Fibroblast of mammary gland (primary cell): ENCODE measurements around the gene SLC35G2.
"Not testable (repeated sequence)": the region's sequence is repeated elsewhere in the genome, so short reads cannot be mapped to it uniquely, and the experiment has no call there.

Source experiments
- DNase-seq: peaks from one replicate; pipeline ENCODE4 v3.0.0-alpha.2; 2010; ENCODE audit warnings: low read depth
- H3K4me3 ChIP-seq: 2 replicates; pipeline ENCODE4 v1.5.1; 2011; ENCODE audit warnings: low read depth, mild to moderate bottlenecking, low read length, moderate library complexity; ENCODE audit not compliant: control insufficient read depth
- CTCF ChIP-seq: conservative IDR thresholded peaks from 2 replicates; pipeline ENCODE4 v1.5.1; 2011; ENCODE audit warnings: low read depth, low read length, inconsistent platforms; ENCODE audit not compliant: control insufficient read depth, insufficient read depth

SLC35G2 gene

GRCh38 chr3:136898549-136898948 lies 79.6 kb downstream of the SLC35G2 start:
- DNase-seq = no peak
- no peak for TF ChIP-seq CTCF
- H3K4me3 ChIP-seq = no peak overlapping the region

DNA sequence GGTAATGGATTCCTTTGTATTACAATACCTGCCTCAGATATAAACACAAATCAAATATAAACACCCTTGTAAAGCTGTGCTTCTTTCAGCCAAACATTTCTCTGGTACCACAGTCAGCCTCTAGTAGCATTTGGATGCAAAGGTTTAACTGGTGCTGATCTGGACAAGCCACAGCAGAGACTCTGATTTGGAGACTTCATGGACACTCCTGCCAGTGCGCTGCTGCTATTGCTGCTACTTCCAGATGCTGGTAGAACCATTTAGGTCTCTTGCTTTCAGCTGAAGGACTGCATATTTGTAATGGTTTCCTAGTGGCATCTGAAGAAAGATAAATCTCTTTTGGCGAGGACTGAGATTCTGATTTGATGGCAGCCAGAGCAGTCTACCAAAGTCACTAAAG lies 80.0 kb downstream of the SLC35G2 start:
- no peak for DNase-seq
- TF ChIP-seq CTCF = no peak
- H3K4me3 ChIP-seq = no peak overlapping the region

- no peak for DNase-seq
- no peak overlapping the region for H3K4me3 ChIP-seq
- TF ChIP-seq CTCF = no peak
These were observed 80.8 kb downstream of the SLC35G2 start for GRCh38 chr3:136899622-136900158.

DNA sequence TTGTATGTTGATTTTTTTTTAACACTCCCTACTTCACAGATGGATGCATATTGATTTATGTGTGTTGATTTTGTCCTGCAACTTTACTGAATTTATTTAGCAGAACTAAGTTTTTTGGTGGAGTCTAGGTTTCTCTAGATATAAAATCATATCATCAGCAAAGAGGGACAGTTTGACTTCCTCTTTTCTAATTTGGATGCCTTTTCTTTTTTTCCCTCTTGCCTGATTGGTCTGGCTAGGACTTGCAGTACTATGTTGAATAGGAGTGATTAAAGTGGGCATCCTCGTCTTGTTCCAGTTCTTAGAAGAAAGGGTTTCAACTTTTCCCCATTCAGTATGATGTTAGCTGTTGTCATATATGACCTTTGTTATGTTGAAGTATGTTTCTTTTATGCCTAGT lies 81.8 kb downstream of the SLC35G2 start:
- not testable (repeated sequence) for DNase-seq, H3K4me3 ChIP-seq

GRCh38 chr3:136901391-136901790 lies 82.5 kb downstream of the SLC35G2 start:
- H3K4me3 ChIP-seq = no peak overlapping the region
- TF ChIP-seq CTCF = no peak
- DNase-seq = no peak

GRCh38 chr3:136902530-136902929 lies 83.6 kb downstream of the SLC35G2 start:
- DNase-seq, H3K4me3 ChIP-seq: not testable (repeated sequence)

DNA sequence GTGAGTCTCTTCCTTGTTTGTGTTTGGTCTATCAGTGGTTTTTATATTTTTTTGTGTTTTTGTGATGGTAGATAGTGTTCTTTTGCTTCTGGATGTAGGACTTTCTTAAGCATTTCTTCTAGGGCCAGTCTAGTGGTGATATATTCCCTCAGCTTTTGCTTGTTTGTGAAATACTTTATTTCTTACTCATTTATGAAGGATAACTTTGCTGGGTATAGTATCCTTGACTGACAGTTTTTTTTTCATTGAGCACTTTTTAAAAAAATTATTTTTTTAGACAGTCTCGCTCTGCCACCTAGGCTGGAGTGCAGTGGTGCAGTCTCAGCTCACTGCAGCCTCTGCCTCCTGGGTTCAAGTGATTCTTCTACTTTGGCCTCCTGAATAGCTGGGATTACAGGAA lies 85.0 kb downstream of the SLC35G2 start:
- no peak for DNase-seq
- no peak for TF ChIP-seq CTCF
- H3K4me3 ChIP-seq = no peak overlapping the region

DNA sequence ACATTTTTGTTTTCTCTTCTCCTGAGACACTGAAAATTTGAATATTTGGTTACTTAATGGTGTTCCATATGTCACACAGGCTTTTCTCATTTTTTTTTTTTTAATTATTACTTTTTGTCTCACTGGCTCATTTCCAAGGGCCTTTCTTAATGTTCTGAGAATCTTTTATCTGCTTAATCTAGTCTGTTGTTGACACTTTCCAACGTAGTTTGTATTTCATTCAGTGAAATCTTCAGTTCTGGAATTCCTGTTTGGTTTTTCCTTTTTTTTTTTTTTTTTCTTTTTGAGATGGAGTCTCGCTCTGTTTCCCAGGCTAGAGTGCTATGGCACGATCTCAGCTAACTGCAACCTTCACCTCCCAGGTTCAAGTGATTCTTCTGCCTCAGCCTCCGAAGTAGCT lies 85.8 kb downstream of the SLC35G2 start:
- no peak overlapping the region for H3K4me3 ChIP-seq
- TF ChIP-seq CTCF = no peak
- DNase-seq = no peak
